GM23248 (cell line): ENCODE data around the gene PDSS2. TPM values are rescaled to one million over a fixed set of nuclear protein-coding genes. Genes with fewer than 3 reads are reported as not detected.
"Not testable (repeated sequence)": the region's sequence is repeated elsewhere in the genome, so short reads cannot be mapped to it uniquely, and the experiment has no call there.

Experiments used
- DNase-seq: peaks from one replicate; pipeline ENCODE4 v3.0.0-alpha.2; 2015
- H2AFZ ChIP-seq: fragments of 200-600 bp; sonication (generic); 2 replicates; pipeline ENCODE4 v1.6.1; 2016; ENCODE audit warnings: antibody characterized with exemption
- H3F3A ChIP-seq: fragments of 200-600 bp; sonication (generic); 2 replicates; pipeline ENCODE4 v1.6.1; 2016; ENCODE audit warnings: mild to moderate bottlenecking, antibody characterized with exemption, mixed run types; ENCODE audit not compliant: insufficient read depth
- H3K27ac ChIP-seq: fragments of 200-600 bp; sonication (generic); 2 replicates; pipeline ENCODE4 v1.5.1; 2016; ENCODE audit warnings: mild to moderate bottlenecking
- H3K27me3 ChIP-seq: fragments of 200-600 bp; sonication (generic); replicated peaks from 2 replicates; pipeline ENCODE4 v1.6.1; 2016; ENCODE audit warnings: mild to moderate bottlenecking; ENCODE audit not compliant: insufficient read depth
- H3K36me3 ChIP-seq: fragments of 200-600 bp; sonication (generic); 2 replicates; pipeline ENCODE4 v1.6.1; 2016; ENCODE audit warnings: low read depth, mild to moderate bottlenecking
- H3K4me1 ChIP-seq: fragments of 200-600 bp; sonication (generic); 2 replicates; pipeline ENCODE4 v1.6.1; 2016; ENCODE audit warnings: mild to moderate bottlenecking; ENCODE audit not compliant: insufficient read depth
- H3K4me2 ChIP-seq: fragments of 200-600 bp; sonication (generic); one replicate; pipeline ENCODE4 v1.6.1; 2016; ENCODE audit warnings: mild to moderate bottlenecking; ENCODE audit not compliant: unreplicated experiment
- H3K4me3 ChIP-seq: fragments of 200-600 bp; sonication (generic); 2 replicates; pipeline ENCODE4 v1.5.1; 2016; ENCODE audit warnings: mild to moderate bottlenecking
- H3K79me2 ChIP-seq: fragments of 200-600 bp; sonication (generic); 2 replicates; pipeline ENCODE4 v1.6.1; 2016; ENCODE audit warnings: mild to moderate bottlenecking; ENCODE audit not compliant: insufficient read depth
- H3K9ac ChIP-seq: fragments of 200-600 bp; sonication (generic); 2 replicates; pipeline ENCODE4 v1.6.1; 2016; ENCODE audit warnings: mild to moderate bottlenecking
- H3K9me2 ChIP-seq: fragments of 200-600 bp; sonication (generic); 2 replicates; pipeline ENCODE4 v1.6.1; 2016; ENCODE audit warnings: mixed run types, mild to moderate bottlenecking, moderate library complexity; ENCODE audit not compliant: insufficient read depth
- H3K9me3 ChIP-seq: fragments of 200-600 bp; sonication (generic); one replicate; pipeline ENCODE4 v1.6.1; 2017; ENCODE audit warnings: low read depth
- H4K20me1 ChIP-seq: fragments of 200-600 bp; sonication (generic); 2 replicates; pipeline ENCODE4 v1.6.0; 2016; ENCODE audit not compliant: insufficient read depth
- EZH2 ChIP-seq: fragments of 200-600 bp; sonication (generic); IDR thresholded peaks from 2 replicates; pipeline ENCODE4 v1.6.1; 2018; ENCODE audit warnings: antibody characterized with exemption, mild to moderate bottlenecking; ENCODE audit not compliant: insufficient read depth, poor library complexity, severe bottlenecking
- EZH2phosphoT487 ChIP-seq: fragments of 200-600 bp; sonication (generic); IDR thresholded peaks from 2 replicates; pipeline ENCODE4 v1.6.1; 2018; ENCODE audit warnings: antibody characterized with exemption, moderate library complexity, mild to moderate bottlenecking, low read depth; ENCODE audit not compliant: insufficient read depth
- WGBS, 2 experiments: methylation state at CpG; one replicate each; pipeline ENCODE4 v1.1.6; 2015 to 2017; ENCODE audit warnings: low lambda C conversion rate in 2 of 2, low coverage in 1 of 2; ENCODE audit errors: missing lambda C conversion rate in 2 of 2; 5-methylcytosine and 5-hydroxymethylcytosine counted together
- in situ Hi-C: fragments of 300-500 bp; cut with MboI; formaldehyde crosslinking; loops from 2 replicates; pipeline ENCODE4 v1.15.0; 2020
- polyA plus RNA-seq: library from polyadenylated mRNA; unstranded; fragments of >200 nt; fragmentation: Nextera tagmentation; extraction: Ambion mirVana; gene quantifications from 2 replicates; pipeline ENCODE4 v1.2.1, GENCODE V29; 2016
- total RNA-seq: library from RNA; depleted of rRNA; stranded (reverse); fragments of >200 nt; shearing (Covaris generic); gene quantifications from 2 replicates; pipeline ENCODE4 v1.2.3, GENCODE V29; 2014

PDSS2 gene
- total and polyA plus RNA-seq, 2 experiments from 2014 or later, result 9.9 to 10.3 TPM

DNA sequence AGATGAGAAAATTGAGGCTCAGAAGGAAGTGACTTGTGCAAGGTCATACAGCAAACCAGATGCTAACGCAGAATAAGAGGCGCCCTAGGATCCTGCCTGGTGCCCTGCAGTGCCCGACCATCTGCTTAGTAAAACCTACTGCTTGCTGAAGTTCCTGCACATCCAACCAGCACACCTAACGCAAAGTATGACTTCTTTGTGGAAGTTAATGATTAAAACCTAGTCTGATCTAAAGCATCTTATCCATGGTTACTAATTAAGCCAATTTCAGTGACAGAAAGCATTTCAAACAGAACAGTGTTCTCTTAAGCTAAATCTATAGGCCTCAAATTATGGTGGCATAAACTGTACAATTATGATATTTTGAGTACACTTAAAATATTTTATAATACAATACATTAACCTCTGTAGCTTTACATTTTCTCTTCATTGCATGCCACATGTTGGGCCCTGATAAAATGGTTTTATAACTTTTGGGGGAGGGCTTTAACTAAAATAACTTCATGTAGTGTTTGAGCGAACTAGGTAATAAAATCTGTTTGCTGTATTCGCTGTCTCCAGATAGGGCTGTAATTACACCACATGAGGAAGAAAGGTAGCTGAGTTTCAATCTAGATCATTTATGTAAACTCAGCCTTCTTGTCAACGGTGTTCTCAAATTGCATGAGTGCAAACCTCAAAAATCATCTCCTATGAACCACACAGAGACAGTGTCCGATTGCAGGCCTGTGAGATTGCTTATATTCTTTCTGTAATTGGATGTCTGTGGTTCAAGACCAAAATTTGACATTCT, 306.5 kb downstream of the PDSS2 start:
- H3K4me3 ChIP-seq, result no peak overlapping the region
- TF ChIP-seq EZH2 (no peak), EZH2phosphoT487 (no peak)
- H3K36me3 ChIP-seq, result no peaks in the 10 kb centered on the region
- H3K9me3 ChIP-seq, result no peaks in the 10 kb centered on the region
- H3K4me2 ChIP-seq, result no peak overlapping the region
- no peak overlapping the region for H2AFZ ChIP-seq
- H4K20me1 ChIP-seq, result no peaks in the 10 kb centered on the region
- H3K79me2 ChIP-seq, result no peaks in the 10 kb centered on the region
- no peaks in the 10 kb centered on the region for H3K9me2 ChIP-seq
- in situ Hi-C loops, result no loop called here
- no peaks in the 10 kb centered on the region for H3K4me1 ChIP-seq
- H3K27ac ChIP-seq, result no peak overlapping the region
- H3F3A ChIP-seq, result no peaks in the 10 kb centered on the region
- no peak overlapping the region for H3K9ac ChIP-seq
- WGBS, 2 experiments, result 87 to 88% methylated on average over 8 of the region's 8 CpGs
- no peak for DNase-seq
- no peaks in the 10 kb centered on the region for H3K27me3 ChIP-seq

DNA sequence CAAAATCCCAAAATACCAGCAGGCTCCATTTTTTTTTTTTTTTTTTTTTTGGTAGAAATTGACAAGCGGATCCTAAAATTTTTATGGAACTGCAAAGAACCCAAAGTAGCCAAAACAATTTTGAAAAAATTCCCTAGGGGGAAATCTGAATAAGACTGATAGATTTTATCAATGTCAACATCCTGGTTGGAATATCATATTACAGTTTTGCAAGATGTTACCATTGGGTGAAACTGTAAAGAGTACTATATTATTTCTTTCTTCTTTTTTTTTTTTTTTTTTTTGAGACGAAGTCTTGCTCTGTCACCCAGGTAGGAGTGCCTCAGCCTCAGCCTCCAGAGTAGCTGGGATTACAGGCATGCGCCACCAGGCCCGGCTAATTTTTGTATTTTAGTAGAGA, 314.7 kb downstream of the PDSS2 start:
- H3K36me3 ChIP-seq, result no peaks in the 10 kb centered on the region
- DNase-seq, result no peak
- H3K4me2 ChIP-seq, result no peak overlapping the region
- no peak overlapping the region for H2AFZ ChIP-seq
- no peaks in the 10 kb centered on the region for H3F3A ChIP-seq
- H3K27ac ChIP-seq, result no peak overlapping the region
- H3K9me2 ChIP-seq, result no peaks in the 10 kb centered on the region
- H3K9ac ChIP-seq, result no peak overlapping the region
- no peaks in the 10 kb centered on the region; the same call in 1 of the 2 replicates for H3K4me1 ChIP-seq
- in situ Hi-C loops, result no loop called here
- no peaks in the 10 kb centered on the region for H4K20me1 ChIP-seq
- H3K27me3 ChIP-seq, result no peaks in the 10 kb centered on the region
- no peaks in the 10 kb centered on the region for H3K79me2 ChIP-seq
- WGBS, 2 experiments, result 94 to 99% methylated on average over 4 of the region's 4 CpGs
- TF ChIP-seq EZH2 (no peak), EZH2phosphoT487 (no peak)
- H3K9me3 ChIP-seq, result no peaks in the 10 kb centered on the region
- no peak overlapping the region for H3K4me3 ChIP-seq

DNA sequence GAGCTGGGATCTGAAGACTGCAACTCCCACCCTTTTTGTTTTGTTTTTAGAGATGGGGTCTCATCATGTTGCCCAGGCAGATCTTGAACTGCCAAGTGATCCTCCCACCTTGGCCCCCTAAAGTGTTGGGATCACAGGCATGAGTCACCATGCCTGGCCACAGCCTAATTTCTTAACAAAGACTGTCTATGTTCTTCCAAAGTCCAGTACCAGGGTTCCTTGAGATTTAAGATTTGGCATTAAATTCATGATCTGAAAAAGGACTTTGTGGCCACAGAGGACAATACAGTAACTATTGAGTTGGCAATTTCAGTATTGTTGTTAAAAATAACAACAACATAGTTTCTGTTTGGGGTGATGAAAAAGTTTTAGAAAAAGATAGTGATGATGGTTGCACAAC, 315.4 kb downstream of the PDSS2 start:
- H3K4me2 ChIP-seq, result no peak overlapping the region
- DNase-seq, result no peak
- H3K27ac ChIP-seq, result no peak overlapping the region

DNA sequence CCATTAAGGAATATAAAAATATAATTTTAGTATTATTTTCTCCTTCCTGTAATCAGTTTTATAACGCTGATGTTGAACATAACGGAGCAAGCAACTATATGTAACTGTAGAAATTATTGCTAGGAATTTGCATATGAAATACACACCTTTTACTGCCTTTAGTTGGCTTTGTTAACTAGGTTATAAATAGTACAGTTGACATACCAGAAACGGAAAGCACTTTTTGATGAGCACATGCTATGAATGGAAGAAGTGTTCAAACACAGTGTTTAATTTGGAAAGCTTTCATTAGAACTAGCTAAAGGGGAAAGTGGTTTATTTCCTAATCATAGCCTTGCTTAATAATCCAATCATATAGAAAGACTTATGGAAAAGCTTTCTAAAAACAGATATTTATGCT, 318.8 kb downstream of the PDSS2 start:
- Histone ChIP-seq H3F3A (no peaks in the 10 kb centered on the region), H3K36me3 (no peaks in the 10 kb centered on the region), H3K4me2 (no peak overlapping the region), H3K27me3 (no peaks in the 10 kb centered on the region), H3K9me2 (no peaks in the 10 kb centered on the region), H3K9me3 (no peaks in the 10 kb centered on the region), H3K4me1 (no peaks in the 10 kb centered on the region; the same call in 1 of the 2 replicates), H3K9ac (no peak overlapping the region), H2AFZ (no peak overlapping the region), H4K20me1 (no peaks in the 10 kb centered on the region), H3K79me2 (no peaks in the 10 kb centered on the region), H3K27ac (no peak overlapping the region), H3K4me3 (no peak overlapping the region)
- in situ Hi-C loops, result no loop called here
- 69 to 72% methylated on average over 3 of the region's 3 CpGs for WGBS, 2 experiments
- DNase-seq, result no peak
- no peak for TF ChIP-seq EZH2phosphoT487

More for the DNA sequence above, 315.4 kb downstream of the PDSS2 start:
- Histone ChIP-seq H3K36me3 (no peaks in the 10 kb centered on the region), H3K27me3 (no peaks in the 10 kb centered on the region), H3K9ac (no peak overlapping the region), H3K79me2 (no peaks in the 10 kb centered on the region), H2AFZ (no peak overlapping the region), H3F3A (no peaks in the 10 kb centered on the region), H4K20me1 (no peaks in the 10 kb centered on the region), H3K4me3 (no peak overlapping the region), H3K9me3 (no peaks in the 10 kb centered on the region), H3K9me2 (no peaks in the 10 kb centered on the region), H3K4me1 (no peaks in the 10 kb centered on the region; the same call in 1 of the 2 replicates)
- TF ChIP-seq EZH2 (no peak), EZH2phosphoT487 (no peak)
- in situ Hi-C loops, result no loop called here

- H3K27me3 ChIP-seq, H2AFZ ChIP-seq, H3K79me2 ChIP-seq, H3K27ac ChIP-seq, DNase-seq, H3F3A ChIP-seq, H3K9me3 ChIP-seq, H3K4me1 ChIP-seq, H3K4me3 ChIP-seq, H3K9ac ChIP-seq, H3K4me2 ChIP-seq, H3K36me3 ChIP-seq, in situ Hi-C loops, H3K9me2 ChIP-seq, H4K20me1 ChIP-seq: not testable (repeated sequence)
- 60 to 64% methylated on average over 3 of the region's 3 CpGs for WGBS, 2 experiments
Measured at GRCh38 chr6:107136324-107136723, 323.0 kb downstream of the PDSS2 start.

DNA sequence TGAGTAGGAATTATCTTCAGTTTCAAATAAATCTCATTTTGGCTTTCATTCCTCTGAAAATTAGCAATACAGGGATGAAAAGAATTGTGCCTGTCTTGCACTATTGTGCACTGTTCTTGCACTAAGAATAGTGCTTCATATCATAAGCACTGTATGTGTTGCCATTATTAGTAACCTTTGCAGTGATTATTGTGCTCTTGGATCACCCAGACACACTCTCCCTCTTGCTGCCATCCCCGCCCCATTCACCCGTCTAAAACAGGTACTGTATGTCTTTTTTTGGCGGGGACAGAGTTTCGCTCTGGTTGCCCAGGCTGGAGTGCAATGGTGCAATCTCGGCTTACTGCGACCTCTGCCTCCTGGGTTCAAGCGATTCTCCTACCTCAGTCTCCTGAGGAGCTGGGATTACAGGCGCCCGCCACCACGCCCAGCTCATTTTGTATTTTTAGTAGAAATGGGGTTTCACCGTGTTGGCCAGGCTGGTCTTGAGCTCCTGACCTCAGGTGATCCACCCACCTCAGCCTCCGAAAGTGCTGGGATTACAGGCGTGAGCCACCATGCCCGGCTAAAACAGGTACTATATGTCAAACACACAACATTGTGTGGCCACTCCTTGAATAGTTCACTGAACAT, 324.2 kb downstream of the PDSS2 start:
- H3F3A ChIP-seq, H3K4me2 ChIP-seq, H3K4me1 ChIP-seq, in situ Hi-C loops, H3K9me3 ChIP-seq, H4K20me1 ChIP-seq, H3K27me3 ChIP-seq, H3K9me2 ChIP-seq, H3K27ac ChIP-seq, H3K79me2 ChIP-seq, H3K36me3 ChIP-seq, H3K4me3 ChIP-seq, DNase-seq, H3K9ac ChIP-seq, H2AFZ ChIP-seq: not testable (repeated sequence)
- 87 to 88% methylated on average over 14 of the region's 14 CpGs for WGBS, 2 experiments
